GM12864 (cell line): Measurements from ENCODE around the gene BACE2.
"Not testable (repeated sequence)": the region's sequence is repeated elsewhere in the genome, so short reads cannot be mapped to it uniquely, and the experiment has no call there.

ENCODE experiments used
- DNase-seq: peaks from one replicate; pipeline ENCODE4 v3.0.0-alpha.2; 2011; ENCODE audit warnings: low read depth
- H3K4me3 ChIP-seq: 2 replicates; pipeline ENCODE4 v1.5.1; 2011; ENCODE audit warnings: mild to moderate bottlenecking, low read depth, low read length, control low read depth
- TF ChIP-seq, protein P1 (sequence below): IDR thresholded peaks from 2 replicates; pipeline ENCODE4 v1.5.1; 2011; ENCODE audit warnings: low read depth, mild to moderate bottlenecking, moderate library complexity, low read length, control low read depth, inconsistent platforms; ENCODE audit errors: missing control alignments

The BACE2 gene

DNA sequence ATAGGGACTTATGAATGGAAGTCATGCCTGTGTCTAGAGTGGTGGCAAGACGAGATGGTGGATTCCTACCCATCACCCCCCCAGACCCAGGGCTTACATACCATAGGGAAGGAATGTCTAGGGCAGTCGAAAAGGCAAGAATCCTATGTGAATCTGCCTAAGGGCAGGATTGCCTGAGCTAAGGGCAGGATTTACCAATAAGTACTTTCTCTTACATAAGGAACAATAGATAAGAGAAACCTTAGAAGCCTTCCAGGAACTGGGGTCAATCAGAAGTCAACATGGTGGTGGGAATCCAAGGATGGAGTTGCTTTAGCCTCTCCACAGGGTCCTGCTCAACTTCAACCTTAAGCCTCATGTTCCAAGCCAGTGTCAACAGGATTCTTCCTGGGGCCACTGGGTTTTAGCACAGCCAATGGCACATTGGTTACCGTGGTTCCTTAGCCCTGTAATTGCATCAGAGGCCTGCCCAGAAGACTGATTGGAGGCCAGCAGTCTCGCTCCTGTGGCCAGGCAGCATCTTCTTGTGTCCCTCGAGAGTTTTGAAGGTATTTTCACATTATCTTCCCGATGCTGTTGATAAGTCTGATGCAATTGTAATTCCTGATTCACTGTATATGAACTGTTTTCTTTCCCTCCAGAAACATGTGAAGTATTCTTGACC lies 20.7 kb downstream of the BACE2 start:
- DNase-seq, result no peak
- TF ChIP-seq, protein P1, sequence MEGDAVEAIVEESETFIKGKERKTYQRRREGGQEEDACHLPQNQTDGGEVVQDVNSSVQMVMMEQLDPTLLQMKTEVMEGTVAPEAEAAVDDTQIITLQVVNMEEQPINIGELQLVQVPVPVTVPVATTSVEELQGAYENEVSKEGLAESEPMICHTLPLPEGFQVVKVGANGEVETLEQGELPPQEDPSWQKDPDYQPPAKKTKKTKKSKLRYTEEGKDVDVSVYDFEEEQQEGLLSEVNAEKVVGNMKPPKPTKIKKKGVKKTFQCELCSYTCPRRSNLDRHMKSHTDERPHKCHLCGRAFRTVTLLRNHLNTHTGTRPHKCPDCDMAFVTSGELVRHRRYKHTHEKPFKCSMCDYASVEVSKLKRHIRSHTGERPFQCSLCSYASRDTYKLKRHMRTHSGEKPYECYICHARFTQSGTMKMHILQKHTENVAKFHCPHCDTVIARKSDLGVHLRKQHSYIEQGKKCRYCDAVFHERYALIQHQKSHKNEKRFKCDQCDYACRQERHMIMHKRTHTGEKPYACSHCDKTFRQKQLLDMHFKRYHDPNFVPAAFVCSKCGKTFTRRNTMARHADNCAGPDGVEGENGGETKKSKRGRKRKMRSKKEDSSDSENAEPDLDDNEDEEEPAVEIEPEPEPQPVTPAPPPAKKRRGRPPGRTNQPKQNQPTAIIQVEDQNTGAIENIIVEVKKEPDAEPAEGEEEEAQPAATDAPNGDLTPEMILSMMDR, result no peak
- no peak overlapping the region for H3K4me3 ChIP-seq

DNA sequence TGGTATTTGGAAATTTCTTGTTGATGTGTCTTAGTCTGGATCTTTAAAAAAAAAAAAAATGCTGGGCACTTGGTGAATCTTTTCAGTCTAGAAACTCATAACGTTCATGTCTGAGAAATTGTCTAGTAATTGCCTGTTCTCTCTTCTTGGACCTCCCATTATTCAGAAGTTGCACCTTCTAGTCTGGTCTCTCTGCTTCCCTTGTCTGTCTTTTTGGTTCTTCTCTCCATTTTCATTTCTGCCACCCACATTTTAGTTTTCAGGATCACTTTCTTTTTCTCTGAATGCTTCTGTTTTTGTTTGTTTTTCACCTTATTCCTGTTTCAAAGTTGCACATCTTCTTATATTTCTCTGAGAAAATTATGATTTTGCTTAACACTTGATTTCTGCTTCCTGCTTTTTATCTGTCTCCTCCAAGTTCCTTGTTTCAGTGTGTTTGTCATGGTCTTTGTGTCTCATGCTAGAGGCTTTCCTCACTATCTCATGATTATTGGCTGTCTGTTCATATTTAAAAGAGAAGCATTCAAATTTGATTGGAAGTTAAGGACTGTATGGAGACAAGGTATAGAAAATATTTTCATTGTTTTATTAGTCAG lies 21.3 kb downstream of the BACE2 start:
- no peak for DNase-seq
- H3K4me3 ChIP-seq, result no peak overlapping the region
- TF ChIP-seq, protein P1, result no peak

- DNase-seq, H3K4me3 ChIP-seq: not testable (repeated sequence)
Measured at GRCh38 chr21:41192552-41192951, 24.6 kb downstream of the BACE2 start.

DNA sequence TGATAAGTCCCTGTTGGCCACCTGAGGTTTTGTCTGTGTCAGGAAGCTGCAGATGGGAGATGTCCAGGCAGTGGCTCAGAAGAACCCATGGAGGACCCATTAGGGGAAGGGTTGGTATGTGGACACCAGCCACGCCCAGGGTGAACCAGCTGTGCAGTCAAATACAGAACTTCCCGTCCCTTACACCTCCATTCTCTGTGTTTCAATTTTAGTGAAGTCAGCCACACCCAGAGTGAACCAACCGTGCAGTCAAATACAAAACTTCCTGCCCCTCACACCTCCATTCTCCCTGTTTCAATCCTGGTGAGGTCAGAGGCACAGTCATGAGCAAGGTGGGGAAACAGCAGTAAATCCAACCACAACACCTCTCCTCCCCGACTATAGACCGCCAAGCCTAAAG lies 27.4 kb downstream of the BACE2 start:
- DNase-seq, result no peak
- no peak overlapping the region for H3K4me3 ChIP-seq
- TF ChIP-seq, protein P1, result no peak

DNA sequence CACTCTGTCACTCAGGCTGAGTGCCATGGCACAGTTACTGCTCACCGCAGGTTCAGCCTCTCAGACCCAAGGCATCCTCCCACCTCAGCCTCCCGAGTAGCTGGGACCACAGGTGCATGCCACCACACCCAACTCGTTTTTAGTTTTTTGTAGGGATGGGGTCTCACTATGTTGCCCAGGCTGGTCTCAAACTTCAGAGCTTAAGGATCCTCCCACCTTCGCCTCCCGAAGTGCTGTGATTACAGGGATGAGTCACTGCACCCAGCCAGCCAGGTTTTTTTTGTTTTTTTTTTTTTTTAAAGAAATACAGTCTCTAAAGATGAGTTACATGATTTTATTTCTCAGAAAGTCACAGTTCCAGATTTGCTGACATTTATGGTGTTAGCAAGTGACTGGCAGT lies 29.0 kb downstream of the BACE2 start:
- TF ChIP-seq, protein P1, result no peak
- no peak overlapping the region for H3K4me3 ChIP-seq
- no peak for DNase-seq

- TF ChIP-seq, protein P1, result no peak
- no peak for DNase-seq
- no peak overlapping the region for H3K4me3 ChIP-seq
Measured at GRCh38 chr21:41197582-41197981, 29.6 kb downstream of the BACE2 start.

GRCh38 chr21:41198647-41199046 lies 30.7 kb downstream of the BACE2 start:
- not testable (repeated sequence) for DNase-seq, H3K4me3 ChIP-seq

DNA sequence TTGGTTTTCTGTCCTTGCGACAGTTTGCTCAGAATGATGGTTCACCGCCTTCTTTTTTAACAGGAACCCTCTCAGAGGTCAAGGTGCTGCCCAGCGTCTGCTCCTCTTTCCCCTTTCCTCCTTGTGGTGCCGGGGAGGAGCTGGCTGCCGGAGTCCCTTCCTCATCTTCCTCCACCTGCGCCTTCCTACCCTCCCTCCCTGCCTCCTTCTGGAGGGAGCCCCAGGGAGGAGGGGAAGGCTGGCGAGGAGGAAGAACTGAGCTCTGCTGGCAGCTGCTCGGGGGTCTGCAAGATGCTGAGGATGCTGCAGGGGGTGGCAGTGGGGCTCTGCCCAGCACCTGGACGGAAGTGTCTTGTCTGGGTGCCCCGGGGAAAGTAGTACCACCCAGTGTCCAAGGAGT lies 31.2 kb downstream of the BACE2 start:
- DNase-seq, result no peak

More for the DNA sequence above, 31.2 kb downstream of the BACE2 start:
- TF ChIP-seq, protein P1, result no peak
- no peak overlapping the region for H3K4me3 ChIP-seq
